AG08395 (cell line): ENCODE results near the gene NHERF2.

Source experiments
- DNase-seq: peaks from one replicate; pipeline ENCODE4 v3.0.0; 2012; ENCODE audit warnings: mixed read lengths, low spot score

NHERF2 gene

GRCh38 chr16:2026461-2027023 is at the start of gene NHERF2:
Gene NHERF2 (plus strand): TSS chr16:2026902. CDS start chr16:2027006, 104 bp downstream.
- DNase-seq = peak; percentile 63

GRCh38 chr16:1976951-1977874 is 49.5 kb upstream of the NHERF2 start:
- DNase-seq = no peak

- no peak for DNase-seq
These were observed 48.8 kb upstream of the NHERF2 start for GRCh38 chr16:1977875-1978268.

GRCh38 chr16:1978476-1979120 is 48.1 kb upstream of the NHERF2 start:
- DNase-seq = no peak

- no peak for DNase-seq
These were observed 47.3 kb upstream of the NHERF2 start for GRCh38 chr16:1979271-1980029.

- DNase-seq = no peak
These were observed 46.5 kb upstream of the NHERF2 start for GRCh38 chr16:1980030-1980769.

GRCh38 chr16:1980770-1981087 is 46.0 kb upstream of the NHERF2 start:
- DNase-seq = no peak

GRCh38 chr16:1981398-1981836 is 45.3 kb upstream of the NHERF2 start, which contains the start of gene NOXO1:
Gene NOXO1 (minus strand): TSS chr16:1981469. CDS start chr16:1981179, 290 bp downstream.
- DNase-seq = no peak

- no peak for DNase-seq
These were observed 44.7 kb upstream of the NHERF2 start for GRCh38 chr16:1982013-1982433.

- DNase-seq = no peak
These were observed 43.6 kb upstream of the NHERF2 start for GRCh38 chr16:1982991-1983543.

GRCh38 chr16:1983544-1984346 is 43.0 kb upstream of the NHERF2 start, which contains the start of gene GFER:
Gene GFER (plus strand): TSS chr16:1984193. CDS start chr16:1984219, 26 bp downstream.
- peak; percentile 98 for DNase-seq

GRCh38 chr16:1984347-1985225 is 42.1 kb upstream of the NHERF2 start:
- no peak for DNase-seq

GRCh38 chr16:1985466-1986150 is 41.1 kb upstream of the NHERF2 start:
- no peak for DNase-seq

- DNase-seq = no peak
These were observed 39.5 kb upstream of the NHERF2 start for GRCh38 chr16:1987198-1987597.

- no peak for DNase-seq
These were observed 37.2 kb upstream of the NHERF2 start, which contains the start of gene SYNGR3 for GRCh38 chr16:1989209-1990100. Gene SYNGR3 (plus strand): TSS chr16:1989970. CDS start chr16:1990103, 133 bp downstream.

GRCh38 chr16:1990101-1990350 is 36.7 kb upstream of the NHERF2 start:
- DNase-seq = no peak

- no peak for DNase-seq
These were observed 36.2 kb upstream of the NHERF2 start for GRCh38 chr16:1990351-1991134.
